RWPE1 (cell line): ENCODE measurements around the gene ITGB4.

Experiments
- CTCF ChIA-PET: fragments of 350-600 bp; sonication (Branson Sonifier 250); formaldehyde crosslinking; extraction: SDS; loops from one replicate; lab custom pipeline; 2021; lab: Yijun Ruan, JAX
- POLR2A ChIA-PET: fragments of 400-600 bp; formaldehyde crosslinking; extraction: SDS; loops from one replicate; lab custom pipeline; 2020; ENCODE audit warnings: antibody characterized with exemption; ENCODE audit not compliant: low non-redundant PET; lab: Yijun Ruan, JAX
- DNase-seq: peaks from one replicate; pipeline ENCODE4 v3.0.0; 2012; ENCODE audit warnings: low spot score
- H3K27ac ChIP-seq: fragments of 450-650 bp; 2 replicates; pipeline ENCODE4 v1.5.1; 2017
- TF ChIP-seq, protein P1 (sequence below): fragments of 450-650 bp; conservative IDR thresholded peaks from 2 replicates; pipeline ENCODE4 v1.5.1; 2017; ENCODE audit warnings: low read depth, mild to moderate bottlenecking

ITGB4 gene

DNA sequence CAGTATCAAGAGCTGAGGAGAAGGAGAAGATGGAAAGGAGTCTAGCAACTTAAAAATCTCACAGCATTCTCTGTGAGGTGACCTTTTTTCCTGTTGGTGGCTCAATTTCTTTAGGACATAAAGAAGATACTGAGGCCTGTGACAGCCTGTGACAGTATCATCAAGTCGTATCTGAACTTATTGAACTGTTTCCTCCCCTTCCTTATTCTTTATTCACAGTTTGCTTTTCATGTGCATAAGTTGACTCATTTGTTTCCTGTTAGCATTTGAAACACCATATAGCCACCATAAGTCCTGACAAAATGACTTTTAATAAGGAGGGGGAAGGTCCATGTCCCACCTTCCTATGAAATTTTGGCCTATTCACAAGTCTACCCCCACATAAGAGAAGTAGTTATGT lies 72.2 kb downstream of the ITGB4 start:
- DNase-seq = no peak
- ChIA-PET POLR2A (no interaction called here), CTCF (interaction anchor here (1.2 kb wide), 1 partner anchor 12 kb away, joined by 3 read pairs; no protein-coding TSS in a partner anchor)
- H3K27ac ChIP-seq = no peak overlapping the region
- TF ChIP-seq, protein P1, sequence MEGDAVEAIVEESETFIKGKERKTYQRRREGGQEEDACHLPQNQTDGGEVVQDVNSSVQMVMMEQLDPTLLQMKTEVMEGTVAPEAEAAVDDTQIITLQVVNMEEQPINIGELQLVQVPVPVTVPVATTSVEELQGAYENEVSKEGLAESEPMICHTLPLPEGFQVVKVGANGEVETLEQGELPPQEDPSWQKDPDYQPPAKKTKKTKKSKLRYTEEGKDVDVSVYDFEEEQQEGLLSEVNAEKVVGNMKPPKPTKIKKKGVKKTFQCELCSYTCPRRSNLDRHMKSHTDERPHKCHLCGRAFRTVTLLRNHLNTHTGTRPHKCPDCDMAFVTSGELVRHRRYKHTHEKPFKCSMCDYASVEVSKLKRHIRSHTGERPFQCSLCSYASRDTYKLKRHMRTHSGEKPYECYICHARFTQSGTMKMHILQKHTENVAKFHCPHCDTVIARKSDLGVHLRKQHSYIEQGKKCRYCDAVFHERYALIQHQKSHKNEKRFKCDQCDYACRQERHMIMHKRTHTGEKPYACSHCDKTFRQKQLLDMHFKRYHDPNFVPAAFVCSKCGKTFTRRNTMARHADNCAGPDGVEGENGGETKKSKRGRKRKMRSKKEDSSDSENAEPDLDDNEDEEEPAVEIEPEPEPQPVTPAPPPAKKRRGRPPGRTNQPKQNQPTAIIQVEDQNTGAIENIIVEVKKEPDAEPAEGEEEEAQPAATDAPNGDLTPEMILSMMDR = no peak

DNA sequence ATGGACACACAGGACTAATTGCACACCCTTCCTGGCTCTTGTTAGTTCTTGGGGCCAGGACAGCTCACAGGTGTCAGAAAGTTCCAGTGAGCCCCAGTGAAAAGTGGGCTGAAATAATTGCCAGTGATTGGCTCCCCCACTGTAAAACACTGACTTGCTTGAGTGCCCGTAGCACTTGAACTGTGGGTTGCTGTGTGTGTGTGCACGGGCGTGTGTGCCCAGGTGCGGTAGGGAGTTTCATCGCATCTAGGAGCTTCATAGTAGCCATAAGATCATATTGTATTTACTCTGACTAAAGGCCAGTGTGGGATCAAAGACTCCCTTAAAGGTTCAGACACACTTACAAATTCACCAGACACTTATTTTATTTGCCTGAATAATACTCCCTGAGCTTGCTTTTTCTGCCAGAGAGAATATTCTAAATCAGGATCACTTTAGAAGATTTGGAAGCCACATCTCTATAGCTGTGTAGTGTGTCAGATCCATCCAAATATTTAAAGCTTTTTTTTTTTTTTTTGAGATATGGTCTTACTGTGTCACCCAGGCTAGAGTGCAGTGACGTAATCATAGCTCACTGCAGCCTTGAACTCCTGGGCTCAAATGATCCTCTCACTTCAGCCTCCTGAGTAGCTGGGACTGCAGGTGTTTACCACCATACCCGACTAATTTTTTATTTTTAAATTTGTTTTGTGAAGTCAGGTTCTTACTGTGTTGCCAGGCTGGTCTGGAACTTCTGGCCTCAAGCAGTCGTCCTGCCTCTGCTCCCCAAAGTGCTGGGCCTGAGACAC lies 74.8 kb downstream of the ITGB4 start:
- CTCF ChIA-PET = interaction anchor here (0.6 to 0.7 kb wide), 3 partner anchors 112 to 206 kb away, joined by 3 to 5 read pairs (median 5); no protein-coding TSS in a partner anchor

DNA sequence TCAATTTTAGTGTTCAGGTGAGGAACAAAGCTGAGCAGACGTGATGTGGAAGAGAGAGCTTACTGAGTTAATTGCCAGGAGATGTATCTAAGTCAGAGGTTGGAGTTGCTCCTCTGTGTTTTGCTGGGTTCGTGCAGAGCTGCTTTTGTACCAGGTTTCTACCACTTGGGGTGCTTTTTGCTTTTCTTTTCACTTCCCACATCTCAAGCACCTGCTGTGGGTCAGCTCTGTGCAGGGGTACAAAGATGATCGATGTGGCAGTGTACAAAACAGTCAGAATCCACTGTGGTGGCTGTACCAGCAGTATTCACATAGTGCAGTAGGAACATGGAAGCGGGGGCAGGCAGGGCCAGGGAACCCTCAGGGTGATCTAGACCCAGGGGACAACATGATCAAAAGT lies 78.1 kb downstream of the ITGB4 start:
- ChIA-PET POLR2A (interaction anchor here (0.6 kb wide), 1 partner anchor 51 kb away, joined by 3 read pairs; no protein-coding TSS in a partner anchor), CTCF (interaction anchor here (1.2 kb wide), 1 partner anchor 10 kb away, joined by 3 read pairs; no protein-coding TSS in a partner anchor)
- TF ChIP-seq, protein P1 = no peak
- peak overlapping the region; percentile 6; the same call in 1 of the 2 replicates for H3K27ac ChIP-seq
- DNase-seq = no peak

More for the DNA sequence above, 74.8 kb downstream of the ITGB4 start:
- no peak for DNase-seq
- POLR2A ChIA-PET = no interaction called here
- H3K27ac ChIP-seq = 0 out of 2 replicates have a peak overlapping the region, but pooled peaks have one; percentile 21
- TF ChIP-seq, protein P1 = no peak

DNA sequence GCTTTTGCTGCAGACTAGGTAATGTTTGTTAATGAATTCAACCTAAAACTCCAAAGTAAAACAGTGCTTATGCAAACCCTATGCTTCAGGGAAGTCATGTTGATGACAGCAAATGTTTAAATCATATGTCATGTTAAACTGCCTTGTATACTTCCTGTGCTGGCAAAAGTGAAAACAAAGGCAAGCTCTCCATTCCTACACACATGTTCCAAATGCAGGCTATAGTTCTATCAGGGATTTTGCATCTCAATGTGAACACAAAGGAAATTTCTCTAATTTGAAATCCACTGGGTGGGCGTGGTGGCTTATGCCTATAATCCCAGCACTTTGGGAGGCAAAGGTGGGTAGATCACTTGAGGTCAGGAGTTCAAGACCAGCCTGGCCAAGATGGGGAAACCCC lies 82.6 kb downstream of the ITGB4 start:
- ChIA-PET CTCF (no interaction called here), POLR2A (interaction anchor here (0.6 kb wide), 1 partner anchor 32 kb away, joined by 4 read pairs; no protein-coding TSS in a partner anchor)
- no peak overlapping the region for H3K27ac ChIP-seq
- TF ChIP-seq, protein P1 = no peak
- no peak for DNase-seq

DNA sequence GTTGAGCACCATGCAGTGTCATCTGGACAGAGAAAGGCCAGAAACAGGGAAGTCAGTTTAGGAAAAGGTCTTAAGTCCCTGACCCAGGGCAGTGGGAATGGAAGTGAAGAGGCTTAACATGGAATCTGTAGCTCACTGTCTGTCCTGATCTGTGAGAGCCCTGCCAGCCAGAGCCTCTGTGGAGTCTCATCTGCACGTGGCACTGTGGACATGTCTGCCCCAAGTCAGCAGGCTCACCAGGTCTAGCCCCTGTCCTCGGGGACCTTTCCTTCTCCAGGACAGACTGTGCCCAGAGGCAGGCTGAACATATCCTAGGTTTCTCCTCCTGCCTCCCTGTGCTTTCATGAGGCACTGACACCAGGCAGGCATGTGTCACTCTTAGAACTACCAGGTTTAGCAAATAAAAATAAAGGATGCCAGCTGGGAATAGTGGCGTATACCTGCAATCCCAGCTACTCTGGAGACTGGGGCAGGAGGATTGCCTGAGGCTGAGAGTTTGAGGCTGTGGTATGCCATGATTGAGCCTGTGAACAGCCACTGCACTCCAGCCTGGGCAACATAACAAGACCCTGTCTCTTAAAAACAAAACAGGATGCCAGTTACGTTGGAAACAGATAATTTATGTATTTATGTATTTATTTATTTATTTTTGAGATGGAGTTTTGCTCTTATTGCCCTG lies 85.7 kb downstream of the ITGB4 start:
- TF ChIP-seq, protein P1 = no peak
- ChIA-PET CTCF (no interaction called here), POLR2A (interaction anchor here (0.6 kb wide), 1 partner anchor 51 kb away, joined by 5 read pairs; no protein-coding TSS in a partner anchor)
- H3K27ac ChIP-seq = peak overlapping the region; percentile 46
- no peak for DNase-seq
